Transverse colon (tissue), 4 donors: Measurements from ENCODE around the gene CDC45.

Source experiments
- EP300 ChIP-seq: sonication (generic); formaldehyde crosslinking; IDR thresholded peaks from one replicate; pipeline ENCODE4 v1.6.1; 2017; ENCODE audit warnings: antibody characterized with exemption, low read depth
- POLR2A ChIP-seq: fragments of 450-650 bp; IDR thresholded peaks from one replicate; pipeline ENCODE4 v1.6.1; 2016; ENCODE audit warnings: antibody characterized with exemption, mild to moderate bottlenecking, moderate library complexity
- POLR2AphosphoS5 ChIP-seq, 3 donors: sonication (generic); formaldehyde crosslinking; IDR thresholded peaks; one replicate each; pipeline ENCODE4 v1.6.1; 2016; ENCODE audit warnings: antibody characterized with exemption in 3 of 3
- TF ChIP-seq, protein P1 (sequence below), 5 experiments: fragments of 200-600 bp in 3 of 5; fragments of 450-650 bp in 2 of 5; sonication (generic) in 3 of 5; IDR thresholded peaks; 1 replicate in 2 of 5; 2 replicates in 3 of 5; pipeline ENCODE4 v1.5.1; 2016 to 2017; ENCODE audit warnings: antibody characterized with exemption in 5 of 5, inconsistent platforms in 3 of 5, mild to moderate bottlenecking in 2 of 5, moderate library complexity in 1 of 5

DNA sequence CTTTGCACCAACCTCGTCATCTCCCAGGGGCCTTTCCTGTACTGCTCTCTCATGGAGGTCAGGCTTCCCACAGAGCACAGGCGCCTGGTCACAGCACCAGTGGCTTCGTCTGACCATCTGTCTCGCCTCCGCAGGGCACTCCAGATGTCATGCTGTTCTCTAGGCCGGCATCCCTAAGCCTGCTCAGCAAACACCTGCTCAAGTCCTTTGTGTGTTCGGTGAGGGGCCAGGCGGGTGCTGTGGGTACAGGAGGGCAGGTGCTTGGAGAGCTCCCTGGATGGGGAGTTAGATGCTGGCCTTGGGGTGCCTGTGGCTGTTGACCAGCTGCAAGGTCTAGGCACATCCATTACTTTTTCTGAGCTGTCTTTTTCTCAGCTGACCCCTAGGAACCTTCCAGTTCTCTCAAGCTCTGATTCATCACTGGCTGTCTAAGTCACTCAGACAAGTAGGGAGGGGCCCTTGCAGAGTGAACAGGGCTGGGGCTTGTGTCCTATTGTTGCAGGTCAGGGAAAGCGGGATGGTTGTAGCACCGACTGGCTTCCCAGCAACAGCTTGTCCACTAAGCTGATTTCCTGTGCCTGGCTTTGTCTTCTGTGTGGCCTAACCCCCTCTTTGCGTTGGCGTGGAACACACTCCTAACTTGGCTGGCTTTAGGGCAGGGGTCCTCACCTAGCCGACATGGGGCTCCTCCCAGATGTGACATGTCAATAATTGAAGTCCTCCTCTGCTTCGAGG is 35.3 kb downstream of the CDC45 start:
- TF ChIP-seq POLR2A, result no peak
- TF ChIP-seq, protein P1, sequence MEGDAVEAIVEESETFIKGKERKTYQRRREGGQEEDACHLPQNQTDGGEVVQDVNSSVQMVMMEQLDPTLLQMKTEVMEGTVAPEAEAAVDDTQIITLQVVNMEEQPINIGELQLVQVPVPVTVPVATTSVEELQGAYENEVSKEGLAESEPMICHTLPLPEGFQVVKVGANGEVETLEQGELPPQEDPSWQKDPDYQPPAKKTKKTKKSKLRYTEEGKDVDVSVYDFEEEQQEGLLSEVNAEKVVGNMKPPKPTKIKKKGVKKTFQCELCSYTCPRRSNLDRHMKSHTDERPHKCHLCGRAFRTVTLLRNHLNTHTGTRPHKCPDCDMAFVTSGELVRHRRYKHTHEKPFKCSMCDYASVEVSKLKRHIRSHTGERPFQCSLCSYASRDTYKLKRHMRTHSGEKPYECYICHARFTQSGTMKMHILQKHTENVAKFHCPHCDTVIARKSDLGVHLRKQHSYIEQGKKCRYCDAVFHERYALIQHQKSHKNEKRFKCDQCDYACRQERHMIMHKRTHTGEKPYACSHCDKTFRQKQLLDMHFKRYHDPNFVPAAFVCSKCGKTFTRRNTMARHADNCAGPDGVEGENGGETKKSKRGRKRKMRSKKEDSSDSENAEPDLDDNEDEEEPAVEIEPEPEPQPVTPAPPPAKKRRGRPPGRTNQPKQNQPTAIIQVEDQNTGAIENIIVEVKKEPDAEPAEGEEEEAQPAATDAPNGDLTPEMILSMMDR (IDR thresholded peaks at IDR 0.05), result no peak
- TF ChIP-seq EP300, result no peak
- no peak for TF ChIP-seq POLR2AphosphoS5 (IDR thresholded peaks at IDR 0.05)
